IMR-90 (cell line): ENCODE data around the gene ST6GALNAC2.

Source experiments
- CTCF ChIP-seq: conservative IDR thresholded peaks from 2 replicates; pipeline ENCODE4 v1.5.1; 2012; ENCODE audit warnings: mild to moderate bottlenecking, low read depth, low read length, improper control_type of control experiment
- MAZ ChIP-seq: IDR thresholded peaks from 2 replicates; pipeline ENCODE4 v1.6.1; 2012; ENCODE audit warnings: low read depth, mild to moderate bottlenecking, low read length, improper control_type of control experiment, moderate library complexity, borderline replicate concordance
- POLR2A ChIP-seq: IDR thresholded peaks from 2 replicates; pipeline ENCODE4 v1.6.1; 2012; ENCODE audit warnings: mild to moderate bottlenecking, low read depth, low read length

GRCh38 chr17:76546556-76547182 is 39.0 kb downstream of the ST6GALNAC2 start:
- TF ChIP-seq MAZ = peak; percentile 60; the same call in 1 of the 2 replicates
- TF ChIP-seq CTCF = 0 out of 2 replicates have a peak, but pooled peaks have one; percentile 15
- no peak for TF ChIP-seq POLR2A
